HL-60 (cell line): ENCODE results near the gene MTMR12.

Experiments
- REST ChIP-seq: IDR thresholded peaks from 2 replicates; pipeline ENCODE4 v1.6.1; 2012; ENCODE audit warnings: low read depth; ENCODE audit not compliant: insufficient replicate concordance
- TF ChIP-seq, protein P1 (sequence below): IDR thresholded peaks from one replicate; pipeline ENCODE4 v1.5.1; 2011; ENCODE audit warnings: low read length, control low read depth, inconsistent platforms; ENCODE audit not compliant: insufficient read depth

DNA sequence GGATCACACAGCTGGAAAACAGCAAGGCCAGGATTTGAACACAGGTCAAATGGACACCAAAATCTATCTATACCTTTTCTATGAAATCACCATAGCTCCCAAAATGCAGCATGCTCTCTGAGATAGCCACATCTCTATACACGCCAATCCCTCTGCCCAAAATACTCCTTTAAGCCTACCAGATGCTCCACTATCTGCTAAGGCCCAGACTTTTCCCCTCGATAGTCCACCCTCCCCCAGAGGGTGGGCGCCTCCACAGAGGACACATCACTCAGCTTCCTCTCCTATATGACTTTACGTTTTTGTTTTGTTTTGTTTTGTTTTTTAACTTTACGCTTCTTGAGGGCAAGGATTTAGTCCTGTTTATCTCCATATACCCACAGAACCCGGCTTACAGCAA, 46.8 kb downstream of the MTMR12 start:
- TF ChIP-seq, protein P1, sequence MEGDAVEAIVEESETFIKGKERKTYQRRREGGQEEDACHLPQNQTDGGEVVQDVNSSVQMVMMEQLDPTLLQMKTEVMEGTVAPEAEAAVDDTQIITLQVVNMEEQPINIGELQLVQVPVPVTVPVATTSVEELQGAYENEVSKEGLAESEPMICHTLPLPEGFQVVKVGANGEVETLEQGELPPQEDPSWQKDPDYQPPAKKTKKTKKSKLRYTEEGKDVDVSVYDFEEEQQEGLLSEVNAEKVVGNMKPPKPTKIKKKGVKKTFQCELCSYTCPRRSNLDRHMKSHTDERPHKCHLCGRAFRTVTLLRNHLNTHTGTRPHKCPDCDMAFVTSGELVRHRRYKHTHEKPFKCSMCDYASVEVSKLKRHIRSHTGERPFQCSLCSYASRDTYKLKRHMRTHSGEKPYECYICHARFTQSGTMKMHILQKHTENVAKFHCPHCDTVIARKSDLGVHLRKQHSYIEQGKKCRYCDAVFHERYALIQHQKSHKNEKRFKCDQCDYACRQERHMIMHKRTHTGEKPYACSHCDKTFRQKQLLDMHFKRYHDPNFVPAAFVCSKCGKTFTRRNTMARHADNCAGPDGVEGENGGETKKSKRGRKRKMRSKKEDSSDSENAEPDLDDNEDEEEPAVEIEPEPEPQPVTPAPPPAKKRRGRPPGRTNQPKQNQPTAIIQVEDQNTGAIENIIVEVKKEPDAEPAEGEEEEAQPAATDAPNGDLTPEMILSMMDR: no peak
- TF ChIP-seq REST: no peak
